CD14-positive monocyte (primary cell): ENCODE measurements around the gene VTI1A. TPM values are rescaled to one million over a fixed set of nuclear protein-coding genes. Genes with fewer than 3 reads are reported as not detected.

Experiments used
- DNase-seq, 3 donors: peaks; one replicate each; pipeline ENCODE4 v3.0.0-alpha.2; 2011 to 2022
- H2AFZ ChIP-seq: 2 replicates; pipeline ENCODE4 v1.6.0; 2012; ENCODE audit warnings: mild to moderate bottlenecking, low read depth, low read length, inconsistent platforms; ENCODE audit not compliant: insufficient read depth, poor library complexity, severe bottlenecking
- H3K27ac ChIP-seq, 2 donors: 1 replicate in 1 of 2; 2 replicates in 1 of 2; pipeline ENCODE4 v1.5.1; 2012 to 2013; ENCODE audit warnings: low read length in 2 of 2, control low read depth in 1 of 2, inconsistent platforms in 1 of 2, low read depth in 1 of 2, mild to moderate bottlenecking in 1 of 2
- H3K27me3 ChIP-seq, 2 donors: one replicate each; pipeline versions ENCODE4 v1.6.0 to v1.6.1; 2011 to 2013; ENCODE audit warnings: low read length in 2 of 2; ENCODE audit not compliant: control insufficient read depth in 2 of 2, insufficient read depth in 2 of 2
- H3K36me3 ChIP-seq, 2 donors: replicated peaks in 1 of 2; 1 replicate in 1 of 2; 2 replicates in 1 of 2; pipeline versions ENCODE4 v1.5.1 to v1.6.1; 2012 to 2013; ENCODE audit warnings: low read length in 2 of 2, control low read depth in 1 of 2, inconsistent platforms in 1 of 2, mild to moderate bottlenecking in 1 of 2; ENCODE audit not compliant: insufficient read depth in 2 of 2, control insufficient read depth in 1 of 2
- H3K4me1 ChIP-seq, 2 donors: 1 replicate in 1 of 2; 2 replicates in 1 of 2; pipeline versions ENCODE4 v1.5.1 to v1.6.1; 2012 to 2013; ENCODE audit warnings: low read length in 2 of 2, control low read depth in 1 of 2, inconsistent platforms in 1 of 2, mild to moderate bottlenecking in 1 of 2, moderate library complexity in 1 of 2; ENCODE audit not compliant: insufficient read depth in 2 of 2, control insufficient read depth in 1 of 2
- H3K4me2 ChIP-seq: replicated peaks from 2 replicates; pipeline ENCODE3; 2012; ENCODE audit warnings: low read length, moderate library complexity, mild to moderate bottlenecking; ENCODE audit not compliant: poor library complexity, severe bottlenecking; ENCODE audit errors: extremely low read depth
- H3K4me3 ChIP-seq, 3 experiments: fragments of 200-600 bp in 1 of 3; sonication (generic) in 1 of 3; replicated peaks in 1 of 3; 1 replicate in 2 of 3; 2 replicates in 1 of 3; pipeline ENCODE4 v1.5.1; 2011 to 2013; ENCODE audit warnings: low read length in 3 of 3, mild to moderate bottlenecking in 3 of 3, control low read depth in 2 of 3, low read depth in 2 of 3, inconsistent platforms in 1 of 3, moderate library complexity in 1 of 3
- H3K79me2 ChIP-seq: 2 replicates; pipeline ENCODE4 v1.6.0; 2012; ENCODE audit warnings: mild to moderate bottlenecking, control low read depth, inconsistent platforms, low read length, moderate library complexity; ENCODE audit not compliant: insufficient read depth
- H3K9ac ChIP-seq: 2 replicates; pipeline ENCODE4 v1.6.0; 2017; ENCODE audit warnings: low read length, mild to moderate bottlenecking; ENCODE audit not compliant: insufficient read depth, poor library complexity, severe bottlenecking
- H3K9me3 ChIP-seq, 2 donors: replicated peaks in 1 of 2; 1 replicate in 1 of 2; 2 replicates in 1 of 2; pipeline versions ENCODE4 v1.5.1 to v1.6.1; 2012 to 2013; ENCODE audit warnings: low read length in 2 of 2, control low read depth in 1 of 2; ENCODE audit not compliant: control insufficient read depth in 1 of 2, insufficient read depth in 1 of 2
- H4K20me1 ChIP-seq: 2 replicates; pipeline ENCODE4 v1.6.0; 2012; ENCODE audit warnings: mild to moderate bottlenecking, low read length, control low read depth, moderate library complexity; ENCODE audit not compliant: insufficient read depth
- H3K27ac Mint-ChIP-seq, 7 donors: one replicate each; pipeline ENCODE4 v1.8.0; 2020; ENCODE audit warnings: mild to moderate bottlenecking in 7 of 7, mixed read lengths in 7 of 7, moderate library complexity in 6 of 7, inconsistent platforms in 2 of 7
- H3K27me3 Mint-ChIP-seq, 3 donors: one replicate each; pipeline ENCODE4 v1.8.0; 2021 to 2022; ENCODE audit warnings: low read depth in 3 of 3, mild to moderate bottlenecking in 3 of 3, mixed read lengths in 3 of 3, moderate library complexity in 3 of 3, inconsistent platforms in 1 of 3
- H3K36me3 Mint-ChIP-seq, 2 donors: one replicate each; pipeline ENCODE4 v1.8.0; 2020; ENCODE audit warnings: mixed read lengths in 2 of 2, inconsistent platforms in 1 of 2, mild to moderate bottlenecking in 1 of 2
- H3K4me1 Mint-ChIP-seq: one replicate; pipeline ENCODE4 v1.8.0; 2020; ENCODE audit warnings: mild to moderate bottlenecking, mixed read lengths
- H3K4me3 Mint-ChIP-seq, 2 donors: one replicate each; pipeline ENCODE4 v1.8.0; 2020; ENCODE audit warnings: mild to moderate bottlenecking in 2 of 2, mixed read lengths in 2 of 2, moderate library complexity in 1 of 2
- H3K9me3 Mint-ChIP-seq, 7 donors: one replicate each; pipeline ENCODE4 v1.8.0; 2020 to 2022; ENCODE audit warnings: mixed read lengths in 7 of 7, mild to moderate bottlenecking in 6 of 7, moderate library complexity in 6 of 7, inconsistent platforms in 2 of 7
- WGBS: methylation state at CpG from one replicate; pipeline ENCODE4 v1.1.5; 2013; ENCODE audit warnings: missing lambda C conversion rate; ENCODE audit not compliant: insufficient coverage; 5-methylcytosine and 5-hydroxymethylcytosine counted together
- intact Hi-C, 2 donors: fragments of 100-400 bp; cut with micrococcal nuclease; formaldehyde crosslinking; loops; one replicate each; pipeline versions ENCODE4 v1.15.0 to v1.15.1; 2023
- polyA plus RNA-seq, 3 donors: library from polyadenylated mRNA; depleted of rRNA in 1 of 3; unstranded in 2 of 3; stranded (reverse) in 1 of 3; fragments of 300-500 nt in 2 of 3; fragments of >200 nt in 1 of 3; fragmentation: Illumina TruSeq in 2 of 3; gene quantifications; 1 replicate in 2 of 3; 2 replicates in 1 of 3; pipeline ENCODE4 v1.2.3, GENCODE V29; 2012 to 2021
- TF ChIP-seq, protein P1 (sequence below): fragments of 200-600 bp; IDR thresholded peaks from one replicate; pipeline ENCODE4 v1.8.0; 2022; ENCODE audit warnings: antibody characterized with exemption, mild to moderate bottlenecking

VTI1A gene
- polyA plus RNA-seq, 3 donors, result 23.6 to 25.4 (median 24.1) TPM

DNA sequence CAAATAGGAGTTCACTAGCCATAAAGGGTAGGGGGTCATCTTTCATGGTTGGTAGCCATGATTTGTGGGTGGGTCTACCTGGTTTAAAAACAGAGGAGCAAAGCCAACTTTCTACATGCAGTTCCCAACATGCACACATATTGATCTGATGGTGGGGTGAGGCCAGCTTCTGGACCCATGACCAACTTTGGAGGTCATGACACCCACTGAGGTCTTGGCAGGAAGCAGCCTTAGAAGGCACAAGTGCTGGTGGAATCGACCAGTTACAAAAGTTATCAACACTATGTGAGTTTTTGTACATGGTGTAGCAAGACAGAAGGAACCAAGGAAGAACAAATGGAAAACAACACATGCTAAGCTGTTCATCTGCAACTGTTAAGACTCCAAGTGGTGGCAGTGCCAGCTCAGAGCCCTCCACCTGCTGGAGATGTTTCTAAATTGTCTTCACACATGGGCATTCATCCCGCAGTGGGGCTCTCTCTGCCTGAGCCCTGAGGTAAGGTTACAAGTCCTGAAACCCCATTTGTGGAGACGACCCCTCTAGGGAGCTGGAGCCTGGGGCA lies 401.9 kb downstream of the VTI1A start:
- peaks cover 17 to 22% of the 10 kb centered on the region in 2 donors for H3K36me3 Mint-ChIP-seq
- Histone ChIP-seq H3K79me2 (no peaks in the 10 kb centered on the region), H3K27ac (no peak overlapping the region), H3K9me3 (peaks cover 17 to 20% of the 10 kb centered on the region in 2 donors), H3K4me1 (peaks cover 48 to 60% of the 10 kb centered on the region in 2 donors), H3K27me3 (peaks cover 2 to 3% of the 10 kb centered on the region in 2 donors), H3K4me2 (no peak overlapping the region), H3K4me3 (no peak overlapping the region), H3K36me3 (no peaks in the 10 kb centered on the region), H3K9ac (no peak overlapping the region), H4K20me1 (no peaks in the 10 kb centered on the region), H2AFZ (no peak overlapping the region)
- H3K27ac Mint-ChIP-seq, result peak overlapping the region in 1 of 7 donors; percentile 64
- intact Hi-C loops, result no loop called here
- no peak for DNase-seq
- H3K9me3 Mint-ChIP-seq, result peaks cover 14 to 30% (median 22%) of the 10 kb centered on the region in 7 donors
- H3K4me3 Mint-ChIP-seq, result no peak overlapping the region
- TF ChIP-seq, protein P1, sequence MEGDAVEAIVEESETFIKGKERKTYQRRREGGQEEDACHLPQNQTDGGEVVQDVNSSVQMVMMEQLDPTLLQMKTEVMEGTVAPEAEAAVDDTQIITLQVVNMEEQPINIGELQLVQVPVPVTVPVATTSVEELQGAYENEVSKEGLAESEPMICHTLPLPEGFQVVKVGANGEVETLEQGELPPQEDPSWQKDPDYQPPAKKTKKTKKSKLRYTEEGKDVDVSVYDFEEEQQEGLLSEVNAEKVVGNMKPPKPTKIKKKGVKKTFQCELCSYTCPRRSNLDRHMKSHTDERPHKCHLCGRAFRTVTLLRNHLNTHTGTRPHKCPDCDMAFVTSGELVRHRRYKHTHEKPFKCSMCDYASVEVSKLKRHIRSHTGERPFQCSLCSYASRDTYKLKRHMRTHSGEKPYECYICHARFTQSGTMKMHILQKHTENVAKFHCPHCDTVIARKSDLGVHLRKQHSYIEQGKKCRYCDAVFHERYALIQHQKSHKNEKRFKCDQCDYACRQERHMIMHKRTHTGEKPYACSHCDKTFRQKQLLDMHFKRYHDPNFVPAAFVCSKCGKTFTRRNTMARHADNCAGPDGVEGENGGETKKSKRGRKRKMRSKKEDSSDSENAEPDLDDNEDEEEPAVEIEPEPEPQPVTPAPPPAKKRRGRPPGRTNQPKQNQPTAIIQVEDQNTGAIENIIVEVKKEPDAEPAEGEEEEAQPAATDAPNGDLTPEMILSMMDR, result no peak
- WGBS, result 92% methylated on average over 3 of the region's 3 CpGs
- peaks cover 57% of the 10 kb centered on the region for H3K4me1 Mint-ChIP-seq
- H3K27me3 Mint-ChIP-seq, result peaks cover 0 to 19% (median 11%) of the 10 kb centered on the region in 3 donors

DNA sequence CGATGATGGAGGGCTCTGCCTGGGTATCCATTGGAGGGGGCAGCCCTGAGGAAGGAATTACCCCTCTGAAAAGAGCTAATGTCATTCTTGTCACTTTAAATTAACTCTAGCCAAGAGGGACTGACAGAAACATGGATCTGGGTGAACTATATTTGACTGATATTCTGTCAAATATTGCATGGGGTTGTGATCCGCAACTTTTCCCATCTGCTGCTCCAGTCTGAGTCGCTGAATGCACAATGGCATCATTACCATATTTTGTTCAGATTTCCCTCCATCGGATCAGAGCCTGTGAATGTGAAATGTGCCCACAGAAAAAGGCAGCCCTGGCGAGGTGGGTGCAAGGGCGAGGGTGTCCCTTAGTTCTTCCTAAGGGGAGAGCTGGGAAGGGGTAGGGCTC lies 402.5 kb downstream of the VTI1A start:
- Histone ChIP-seq H3K36me3 (no peaks in the 10 kb centered on the region), H3K79me2 (no peaks in the 10 kb centered on the region), H3K27me3 (peaks cover 3% of the 10 kb centered on the region in 2 donors), H3K4me1 (peaks cover 48 to 60% of the 10 kb centered on the region in 2 donors), H2AFZ (no peak overlapping the region), H3K4me3 (no peak overlapping the region), H3K9me3 (peaks cover 17 to 20% of the 10 kb centered on the region in 2 donors), H3K9ac (no peak overlapping the region), H4K20me1 (no peaks in the 10 kb centered on the region), H3K27ac (no peak overlapping the region), H3K4me2 (no peak overlapping the region)
- peaks cover 22 to 24% of the 10 kb centered on the region in 2 donors for H3K36me3 Mint-ChIP-seq
- peaks cover 0 to 15% (median 12%) of the 10 kb centered on the region in 3 donors for H3K27me3 Mint-ChIP-seq
- no peak overlapping the region for H3K27ac Mint-ChIP-seq
- TF ChIP-seq, protein P1, result no peak
- H3K9me3 Mint-ChIP-seq, result peaks cover 14 to 30% (median 22%) of the 10 kb centered on the region in 7 donors
- DNase-seq, result no peak
- peaks cover 57% of the 10 kb centered on the region for H3K4me1 Mint-ChIP-seq
- 100% methylated on average over 2 of the region's 6 CpGs for WGBS
- intact Hi-C loops, result no loop called here
- no peak overlapping the region for H3K4me3 Mint-ChIP-seq
